WTC11 (cell line): ENCODE results near the gene C1orf185.

Experiments
- CTCF ChIP-seq: fragments of 200-600 bp; IDR thresholded peaks from 2 replicates; pipeline ENCODE4 v1.8.0; 2022; ENCODE audit warnings: antibody characterized with exemption
- GABPB1 ChIP-seq: sonication (generic); formaldehyde crosslinking; IDR thresholded peaks from 2 replicates; pipeline ENCODE4 v1.8.1; 2023; ENCODE audit warnings: mild to moderate bottlenecking, missing genetic modification reagents

- no peak for TF ChIP-seq CTCF
- no peak for TF ChIP-seq GABPB1 (CRISPR knock-in tag)
Measured at GRCh38 chr1:51120629-51121028, 18.6 kb downstream of the C1orf185 start.
